ENCODE data around the gene MMUT.
"Not testable (repeated sequence)": the region's sequence is repeated elsewhere in the genome, so short reads cannot be mapped to it uniquely, and the experiment has no call there.

DNA sequence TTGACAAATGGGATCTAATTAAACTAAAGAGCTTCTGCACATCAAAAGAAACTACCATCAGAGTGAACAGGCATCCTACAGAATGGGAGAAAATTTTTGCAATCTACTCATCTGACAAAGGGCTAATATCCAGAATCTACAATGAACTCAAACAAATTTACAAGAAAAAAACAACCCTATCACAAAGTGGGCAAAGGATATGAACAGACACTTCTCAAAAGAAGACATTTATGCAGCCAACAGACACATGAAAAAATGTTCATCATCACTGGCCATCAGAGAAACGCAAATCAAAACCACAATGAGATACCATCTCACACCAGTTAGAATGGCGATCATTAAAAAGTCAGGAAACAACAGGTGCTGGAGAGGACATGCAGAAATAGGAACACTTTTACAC lies 13.5 kb upstream of the MMUT start:
- TF ChIP-seq POLR2A, POLR2AphosphoS5, TAF1 (IDR thresholded peaks at IDR 0.05; ENCODE audit: low read depth, low read length): not testable (repeated sequence)

Measured in GM12891 (cell line).